Parathyroid adenoma (tissue), 2 donors: ENCODE data around the gene C14orf132.

ENCODE experiments used
- H2AFZ ChIP-seq: fragments of 300-600 bp; sonication (generic); one replicate; pipeline ENCODE4 v1.7.0; 2017; ENCODE audit warnings: antibody characterized with exemption, mild to moderate bottlenecking
- H3K27ac ChIP-seq: fragments of 300-600 bp; sonication (generic); one replicate; pipeline ENCODE4 v1.7.0; 2017
- H3K27me3 ChIP-seq: fragments of 300-600 bp; sonication (generic); one replicate; pipeline ENCODE4 v1.7.0; 2017; ENCODE audit warnings: low read length; ENCODE audit not compliant: control insufficient read depth, insufficient read depth
- H3K36me3 ChIP-seq: fragments of 300-600 bp; sonication (generic); one replicate; pipeline ENCODE4 v1.7.0; 2017; ENCODE audit warnings: low read length; ENCODE audit not compliant: control insufficient read depth, insufficient read depth
- H3K4me1 ChIP-seq: fragments of 300-600 bp; sonication (generic); one replicate; pipeline ENCODE4 v1.7.0; 2017; ENCODE audit warnings: control low read depth
- H3K4me2 ChIP-seq: fragments of 300-600 bp; sonication (generic); one replicate; pipeline ENCODE4 v1.7.0; 2017; ENCODE audit warnings: low read length
- H3K4me3 ChIP-seq: fragments of 300-600 bp; sonication (generic); one replicate; pipeline ENCODE4 v1.7.0; 2017; ENCODE audit warnings: low read depth, low read length
- H3K79me2 ChIP-seq: fragments of 300-600 bp; sonication (generic); one replicate; pipeline ENCODE4 v1.7.0; 2017; ENCODE audit warnings: control low read depth
- H3K9ac ChIP-seq: fragments of 300-600 bp; sonication (generic); one replicate; pipeline ENCODE4 v1.7.0; 2017; ENCODE audit warnings: mild to moderate bottlenecking
- H3K9me3 ChIP-seq: fragments of 300-600 bp; sonication (generic); one replicate; pipeline ENCODE4 v1.7.0; 2017; ENCODE audit warnings: low read length; ENCODE audit not compliant: control insufficient read depth
- TF ChIP-seq, protein P1 (sequence below): fragments of 300-600 bp; sonication (generic); IDR thresholded peaks from one replicate; pipeline ENCODE4 v1.7.0; 2017; ENCODE audit warnings: antibody characterized with exemption, mild to moderate bottlenecking
- donor health status: primary hyperparathyroidism.

Gene C14orf132

DNA sequence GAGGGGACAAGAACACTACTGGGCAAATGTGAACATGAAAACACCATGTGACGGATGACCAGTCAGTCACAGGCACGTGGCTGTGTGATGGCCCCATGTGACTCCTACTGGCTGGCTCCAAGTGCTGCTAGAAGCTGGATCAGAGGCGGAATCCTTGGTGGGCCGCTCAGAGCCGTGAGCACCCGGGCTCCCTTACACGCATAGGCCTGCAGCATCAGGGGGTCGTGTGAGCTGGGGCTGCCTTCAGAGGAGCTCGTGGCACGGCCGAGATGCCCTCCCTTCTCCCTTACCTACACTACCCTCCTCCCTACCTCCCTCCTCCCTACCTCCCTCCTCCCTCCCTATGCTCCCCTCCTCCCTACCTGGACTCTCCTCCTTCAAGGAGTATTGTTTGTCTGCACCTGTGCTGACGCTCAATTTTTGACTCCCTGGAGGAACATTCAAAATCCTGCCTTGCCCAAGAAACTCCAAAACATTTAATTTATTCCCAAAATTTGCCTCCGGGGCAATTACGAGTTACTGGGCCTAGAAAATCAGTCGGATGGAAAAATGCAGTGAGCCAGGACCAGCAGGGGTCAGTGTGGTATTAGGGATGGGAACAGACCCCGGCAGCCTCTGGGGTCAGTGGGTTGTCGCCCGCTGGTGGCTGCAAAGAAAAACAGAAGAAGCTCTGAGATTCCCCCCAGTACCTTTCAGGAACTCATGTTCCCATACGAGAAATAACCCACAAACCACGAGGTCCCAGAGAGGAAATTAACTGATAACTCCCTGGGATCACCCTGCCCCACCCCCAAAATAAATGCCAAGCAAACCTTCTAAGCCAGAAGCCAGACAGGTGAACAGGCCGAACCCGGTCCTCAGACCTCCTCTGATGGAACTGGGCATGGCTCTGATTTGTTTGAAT, 61.3 kb downstream of the C14orf132 start:
- H3K4me1 ChIP-seq = no peaks in the 10 kb centered on the region
- no peaks in the 10 kb centered on the region for H3K79me2 ChIP-seq
- no peaks in the 10 kb centered on the region for H3K9me3 ChIP-seq
- H3K9ac ChIP-seq = no peak overlapping the region
- no peaks in the 10 kb centered on the region for H3K36me3 ChIP-seq
- no peak overlapping the region for H3K4me3 ChIP-seq
- TF ChIP-seq, protein P1, sequence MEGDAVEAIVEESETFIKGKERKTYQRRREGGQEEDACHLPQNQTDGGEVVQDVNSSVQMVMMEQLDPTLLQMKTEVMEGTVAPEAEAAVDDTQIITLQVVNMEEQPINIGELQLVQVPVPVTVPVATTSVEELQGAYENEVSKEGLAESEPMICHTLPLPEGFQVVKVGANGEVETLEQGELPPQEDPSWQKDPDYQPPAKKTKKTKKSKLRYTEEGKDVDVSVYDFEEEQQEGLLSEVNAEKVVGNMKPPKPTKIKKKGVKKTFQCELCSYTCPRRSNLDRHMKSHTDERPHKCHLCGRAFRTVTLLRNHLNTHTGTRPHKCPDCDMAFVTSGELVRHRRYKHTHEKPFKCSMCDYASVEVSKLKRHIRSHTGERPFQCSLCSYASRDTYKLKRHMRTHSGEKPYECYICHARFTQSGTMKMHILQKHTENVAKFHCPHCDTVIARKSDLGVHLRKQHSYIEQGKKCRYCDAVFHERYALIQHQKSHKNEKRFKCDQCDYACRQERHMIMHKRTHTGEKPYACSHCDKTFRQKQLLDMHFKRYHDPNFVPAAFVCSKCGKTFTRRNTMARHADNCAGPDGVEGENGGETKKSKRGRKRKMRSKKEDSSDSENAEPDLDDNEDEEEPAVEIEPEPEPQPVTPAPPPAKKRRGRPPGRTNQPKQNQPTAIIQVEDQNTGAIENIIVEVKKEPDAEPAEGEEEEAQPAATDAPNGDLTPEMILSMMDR = peak; percentile 85
- H3K27me3 ChIP-seq = no peaks in the 10 kb centered on the region
- no peak overlapping the region for H3K4me2 ChIP-seq
- peak overlapping the region; percentile 45 for H2AFZ ChIP-seq
- no peak overlapping the region for H3K27ac ChIP-seq

DNA sequence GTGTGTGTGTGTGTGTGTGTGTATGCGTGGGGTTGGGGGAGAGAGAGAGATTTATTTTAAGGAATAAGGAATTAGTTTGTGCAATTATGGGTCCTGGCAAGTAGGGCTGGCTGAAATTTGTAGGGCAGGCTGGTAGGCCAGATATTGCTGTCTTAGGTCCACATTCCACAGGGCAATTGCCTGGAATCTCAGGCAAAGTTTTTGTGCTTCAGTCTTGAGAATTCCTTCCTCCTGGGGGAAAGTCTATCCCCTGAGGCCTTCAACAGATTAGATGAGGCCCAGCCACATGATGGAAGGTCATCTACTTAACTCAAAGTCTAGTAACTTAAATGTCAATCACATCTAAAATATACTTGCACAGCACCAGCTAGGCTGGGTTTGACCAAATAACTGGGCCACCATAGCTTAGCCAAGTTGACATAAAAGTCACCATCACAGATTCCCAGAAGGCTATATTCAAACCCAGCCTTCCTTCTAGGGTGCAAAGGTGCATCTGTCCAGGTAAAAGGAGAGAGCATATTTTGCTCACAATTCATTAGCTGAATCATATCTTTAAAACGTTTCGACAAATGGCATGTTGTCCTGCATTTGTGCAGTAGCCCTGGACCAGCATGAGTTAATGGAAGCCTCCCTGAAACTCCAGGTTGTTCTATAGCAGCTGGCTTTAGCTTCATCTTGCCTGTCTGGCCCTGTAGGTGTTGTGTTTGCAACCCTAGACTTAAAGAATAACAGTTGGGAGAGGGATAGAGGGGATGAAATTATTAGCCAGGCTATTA, 63.1 kb downstream of the C14orf132 start:
- Histone ChIP-seq H3K79me2 (no peaks in the 10 kb centered on the region), H2AFZ (no peak overlapping the region), H3K4me2 (no peak overlapping the region), H3K4me1 (no peaks in the 10 kb centered on the region), H3K4me3 (no peak overlapping the region), H3K36me3 (no peaks in the 10 kb centered on the region), H3K27me3 (no peaks in the 10 kb centered on the region), H3K27ac (no peak overlapping the region), H3K9ac (no peak overlapping the region), H3K9me3 (no peaks in the 10 kb centered on the region)
- TF ChIP-seq, protein P1 = no peak

DNA sequence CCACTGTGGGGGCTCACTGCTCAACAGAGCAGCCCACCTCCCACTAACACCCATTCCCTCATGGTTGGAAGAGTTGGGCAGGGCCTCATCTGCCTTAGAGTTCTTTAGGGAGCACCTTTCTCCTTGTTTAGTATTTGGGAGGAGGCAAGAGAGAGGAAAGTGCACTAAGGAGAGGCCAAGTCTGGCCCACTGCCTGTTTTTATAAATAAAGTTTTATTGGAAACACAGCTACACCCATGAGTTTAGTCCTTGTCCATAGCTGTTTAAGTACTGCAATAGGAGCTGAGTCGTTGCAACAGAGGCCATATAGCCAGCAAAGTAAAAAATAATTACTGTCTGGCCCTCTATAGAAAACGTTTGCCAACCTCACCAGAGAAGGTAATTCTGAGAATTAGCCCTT, 63.9 kb downstream of the C14orf132 start:
- Histone ChIP-seq H3K36me3 (no peaks in the 10 kb centered on the region), H3K4me2 (no peak overlapping the region), H3K9me3 (no peaks in the 10 kb centered on the region), H3K27me3 (no peaks in the 10 kb centered on the region), H2AFZ (no peak overlapping the region), H3K79me2 (no peaks in the 10 kb centered on the region), H3K4me1 (no peaks in the 10 kb centered on the region), H3K27ac (no peak overlapping the region), H3K9ac (no peak overlapping the region), H3K4me3 (no peak overlapping the region)
- TF ChIP-seq, protein P1 = no peak

DNA sequence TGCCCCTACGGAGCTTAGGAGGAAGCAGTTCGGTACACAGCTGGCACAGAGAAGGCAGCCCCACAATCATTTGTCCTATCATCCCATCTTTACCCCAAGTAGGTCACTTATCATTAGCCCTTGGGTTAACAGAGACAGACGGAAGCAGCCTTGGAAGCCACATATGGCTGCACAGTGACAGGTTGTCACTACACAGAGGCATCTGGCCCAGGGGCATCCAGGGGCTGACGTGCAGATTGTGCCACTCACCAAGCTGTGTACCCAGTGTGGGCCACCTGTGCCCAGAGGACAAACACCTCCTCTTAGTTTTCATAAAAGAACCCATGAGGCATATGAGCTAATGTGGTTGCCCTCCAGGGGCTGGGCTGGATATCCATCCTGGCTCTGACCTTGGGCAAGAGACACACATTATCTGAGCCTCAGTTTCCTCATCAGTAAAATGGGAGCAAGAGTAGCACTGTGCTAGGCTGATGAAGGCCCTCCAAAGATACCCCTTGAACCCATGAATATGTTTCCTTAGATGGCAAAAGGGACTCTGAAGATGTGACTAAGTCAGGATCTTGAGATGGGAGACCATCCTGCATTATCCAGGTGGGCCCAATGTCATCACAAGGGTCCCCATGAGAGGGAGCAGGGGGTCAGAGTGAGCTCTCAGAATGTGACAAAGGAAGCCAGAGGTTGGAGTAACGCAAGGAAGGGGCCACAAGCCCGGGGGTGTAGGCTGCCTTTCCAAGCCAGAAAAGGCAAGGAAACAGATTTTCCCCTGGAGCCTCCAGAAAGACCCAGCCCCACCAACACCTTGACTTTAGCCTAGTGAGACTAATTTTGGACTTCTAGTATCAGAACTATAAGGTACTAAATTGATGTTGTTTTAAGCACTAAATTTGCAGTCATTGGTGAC, 64.6 kb downstream of the C14orf132 start:
- H3K9ac ChIP-seq = no peak overlapping the region
- TF ChIP-seq, protein P1 = no peak
- no peak overlapping the region for H3K4me2 ChIP-seq
- H3K79me2 ChIP-seq = no peaks in the 10 kb centered on the region
- H3K27me3 ChIP-seq = no peaks in the 10 kb centered on the region
- no peak overlapping the region for H3K27ac ChIP-seq
- H3K4me1 ChIP-seq = no peaks in the 10 kb centered on the region
- H3K36me3 ChIP-seq = no peaks in the 10 kb centered on the region
- H3K4me3 ChIP-seq = no peak overlapping the region
- H3K9me3 ChIP-seq = no peaks in the 10 kb centered on the region
- no peak overlapping the region for H2AFZ ChIP-seq
